GM23338 (cell line): ENCODE results near the gene CELSR1. TPM values are rescaled to one million over a fixed set of nuclear protein-coding genes. Genes with fewer than 3 reads are reported as not detected.

Source experiments
- ATAC-seq: fragments of 200-7000 bp; cut with Tn5 transposase; 3 replicates; pipeline ENCODE4 v1.9.1; 2020
- DNase-seq: peaks from one replicate; pipeline ENCODE4 v3.0.0-alpha.2; 2015; ENCODE audit warnings: low spot score
- H2AFZ ChIP-seq: fragments of 200-600 bp; sonication (generic); 2 replicates; pipeline ENCODE4 v1.8.0; 2016; ENCODE audit warnings: antibody characterized with exemption, mild to moderate bottlenecking, moderate library complexity
- H3F3A ChIP-seq: fragments of 200-600 bp; sonication (generic); replicated peaks from 2 replicates; pipeline ENCODE4 v1.8.0; 2017; ENCODE audit warnings: antibody characterized with exemption, mixed run types, low read depth
- H3K27ac ChIP-seq: fragments of 200-600 bp; sonication (generic); 2 replicates; pipeline ENCODE4 v1.6.1; 2016; ENCODE audit warnings: low read depth
- H3K27me3 ChIP-seq: fragments of 200-600 bp; sonication (generic); 2 replicates; pipeline ENCODE4 v1.8.0; 2016; ENCODE audit warnings: mild to moderate bottlenecking, mixed run types, moderate library complexity; ENCODE audit not compliant: insufficient read depth
- H3K36me3 ChIP-seq: fragments of 200-600 bp; sonication (generic); 2 replicates; pipeline ENCODE4 v1.8.0; 2016; ENCODE audit warnings: mild to moderate bottlenecking; ENCODE audit not compliant: insufficient read depth
- H3K4me1 ChIP-seq: fragments of 200-600 bp; sonication (generic); 2 replicates; pipeline ENCODE4 v1.8.0; 2016; ENCODE audit warnings: mild to moderate bottlenecking, moderate library complexity; ENCODE audit not compliant: insufficient read depth
- H3K4me2 ChIP-seq: fragments of 200-600 bp; sonication (generic); 2 replicates; pipeline ENCODE4 v1.7.1; 2017; ENCODE audit warnings: mixed run types
- H3K4me3 ChIP-seq: fragments of 200-600 bp; sonication (generic); 2 replicates; pipeline ENCODE4 v1.6.1; 2016; ENCODE audit warnings: mixed run types
- H3K79me2 ChIP-seq: fragments of 200-600 bp; sonication (generic); replicated peaks from 2 replicates; pipeline ENCODE4 v1.8.0; 2017; ENCODE audit warnings: mild to moderate bottlenecking; ENCODE audit not compliant: insufficient read depth
- H3K9me2 ChIP-seq: fragments of 200-600 bp; sonication (generic); 2 replicates; pipeline ENCODE4 v1.8.0; 2017; ENCODE audit not compliant: insufficient read depth
- H4K20me1 ChIP-seq: fragments of 200-600 bp; sonication (generic); replicated peaks from 2 replicates; pipeline ENCODE4 v1.8.0; 2017; ENCODE audit warnings: mild to moderate bottlenecking; ENCODE audit not compliant: insufficient read depth
- H3K27ac Mint-ChIP-seq: 2 replicates; pipeline ENCODE4 v1.8.0; 2020; ENCODE audit warnings: inconsistent platforms, mild to moderate bottlenecking, moderate library complexity, mixed read lengths
- H3K27me3 Mint-ChIP-seq: 3 replicates; pipeline ENCODE4 v1.8.0; 2022; ENCODE audit warnings: low read depth, mild to moderate bottlenecking, moderate library complexity, mixed read lengths, inconsistent platforms; ENCODE audit not compliant: insufficient read depth, poor library complexity
- H3K36me3 Mint-ChIP-seq: 3 replicates; pipeline ENCODE4 v1.8.0; 2021; ENCODE audit warnings: low read depth, mild to moderate bottlenecking, inconsistent platforms, moderate library complexity, mixed read lengths
- H3K4me1 Mint-ChIP-seq: 3 replicates; pipeline ENCODE4 v1.8.0; 2020; ENCODE audit warnings: mild to moderate bottlenecking, inconsistent platforms, mixed read lengths
- H3K4me3 Mint-ChIP-seq: 3 replicates; pipeline ENCODE4 v1.8.0; 2021; ENCODE audit warnings: moderate library complexity, mild to moderate bottlenecking, inconsistent platforms, mixed read lengths
- H3K9me3 Mint-ChIP-seq: 3 replicates; pipeline ENCODE4 v1.8.0; 2020; ENCODE audit warnings: moderate library complexity, mild to moderate bottlenecking, inconsistent platforms, mixed read lengths
- CREB1 ChIP-seq: fragments of 250-450 bp; sonication (Bioruptor Pico); IDR thresholded peaks from 2 replicates; pipeline ENCODE4 v1.5.0; 2020; ENCODE audit warnings: low read depth, mild to moderate bottlenecking, moderate library complexity
- EZH2 ChIP-seq: fragments of 200-600 bp; sonication (generic); IDR thresholded peaks from one replicate; pipeline ENCODE4 v1.8.0; 2017; ENCODE audit warnings: antibody characterized with exemption, mild to moderate bottlenecking, low read depth; ENCODE audit not compliant: unreplicated experiment
- EZH2phosphoT487 ChIP-seq: fragments of 200-600 bp; sonication (generic); IDR thresholded peaks from one replicate; pipeline ENCODE4 v1.8.1; 2018; ENCODE audit warnings: antibody characterized with exemption; ENCODE audit not compliant: unreplicated experiment
- JUNB ChIP-seq: IDR thresholded peaks from one replicate; pipeline ENCODE4 v1.6.1; 2016; ENCODE audit warnings: antibody characterized with exemption; ENCODE audit not compliant: unreplicated experiment
- NANOG ChIP-seq: IDR thresholded peaks from 2 replicates; pipeline ENCODE4 v1.6.1; 2016; ENCODE audit warnings: antibody characterized with exemption, borderline replicate concordance
- POLR2AphosphoS5 ChIP-seq: IDR thresholded peaks from 2 replicates; pipeline ENCODE4 v1.6.1; 2016; ENCODE audit warnings: antibody characterized with exemption, low read depth
- STAT1 ChIP-seq: IDR thresholded peaks from one replicate; pipeline ENCODE4 v1.6.1; 2016; ENCODE audit warnings: antibody characterized with exemption; ENCODE audit not compliant: unreplicated experiment
- ZNF114 ChIP-seq: fragments of 250-450 bp; sonication (Bioruptor Pico); IDR thresholded peaks from 2 replicates; pipeline ENCODE4 v1.5.0; 2020; ENCODE audit warnings: mild to moderate bottlenecking, moderate library complexity
- ZNF331 ChIP-seq: fragments of 250-450 bp; sonication (Bioruptor Pico); IDR thresholded peaks from 2 replicates; pipeline ENCODE4 v1.5.0; 2020; ENCODE audit warnings: low read depth, mild to moderate bottlenecking, moderate library complexity
- polyA plus RNA-seq: library from polyadenylated mRNA; unstranded; fragments of >200 nt; fragmentation: Nextera tagmentation; extraction: Ambion mirVana; gene quantifications from 2 replicates; pipeline ENCODE4 v1.2.1, GENCODE V29; 2016
- total RNA-seq: library from RNA; depleted of rRNA; stranded (reverse); fragments of >200 nt; shearing (Covaris generic); gene quantifications from 2 replicates; pipeline ENCODE4 v1.2.3, GENCODE V29; 2014
- TF ChIP-seq, protein P1 (sequence below), 2 experiments: fragments of 200-600 bp in 1 of 2; sonication (generic) in 1 of 2; conservative IDR thresholded peaks; 2 replicates each; pipeline versions ENCODE4 v1.5.1 to v1.6.1; 2016 to 2017; ENCODE audit warnings: antibody characterized with exemption in 2 of 2, low read depth in 2 of 2, mild to moderate bottlenecking in 2 of 2, moderate library complexity in 1 of 2
- TF ChIP-seq, protein P2 (sequence below): fragments of 250-450 bp; sonication (Bioruptor Pico); IDR thresholded peaks from 2 replicates; pipeline ENCODE4 v1.5.0; 2020; ENCODE audit warnings: mild to moderate bottlenecking, moderate library complexity

CELSR1 gene
- total and polyA plus RNA-seq, 2 experiments from 2014 or later, result 4.8 to 20.4 TPM

- Histone ChIP-seq H3K4me3 (no peak overlapping the region), H4K20me1 (no peaks in the 10 kb centered on the region), H3K79me2 (no peaks in the 10 kb centered on the region), H3K4me2 (no peak overlapping the region), H3K27ac (no peak overlapping the region), H3F3A (no peaks in the 10 kb centered on the region), H3K9me2 (no peaks in the 10 kb centered on the region), H3K4me1 (no peaks in the 10 kb centered on the region), H2AFZ (no peak overlapping the region), H3K36me3 (no peaks in the 10 kb centered on the region), H3K27me3 (no peaks in the 10 kb centered on the region)
- peak; percentile 86 for ATAC-seq
- TF ChIP-seq, protein P1, sequence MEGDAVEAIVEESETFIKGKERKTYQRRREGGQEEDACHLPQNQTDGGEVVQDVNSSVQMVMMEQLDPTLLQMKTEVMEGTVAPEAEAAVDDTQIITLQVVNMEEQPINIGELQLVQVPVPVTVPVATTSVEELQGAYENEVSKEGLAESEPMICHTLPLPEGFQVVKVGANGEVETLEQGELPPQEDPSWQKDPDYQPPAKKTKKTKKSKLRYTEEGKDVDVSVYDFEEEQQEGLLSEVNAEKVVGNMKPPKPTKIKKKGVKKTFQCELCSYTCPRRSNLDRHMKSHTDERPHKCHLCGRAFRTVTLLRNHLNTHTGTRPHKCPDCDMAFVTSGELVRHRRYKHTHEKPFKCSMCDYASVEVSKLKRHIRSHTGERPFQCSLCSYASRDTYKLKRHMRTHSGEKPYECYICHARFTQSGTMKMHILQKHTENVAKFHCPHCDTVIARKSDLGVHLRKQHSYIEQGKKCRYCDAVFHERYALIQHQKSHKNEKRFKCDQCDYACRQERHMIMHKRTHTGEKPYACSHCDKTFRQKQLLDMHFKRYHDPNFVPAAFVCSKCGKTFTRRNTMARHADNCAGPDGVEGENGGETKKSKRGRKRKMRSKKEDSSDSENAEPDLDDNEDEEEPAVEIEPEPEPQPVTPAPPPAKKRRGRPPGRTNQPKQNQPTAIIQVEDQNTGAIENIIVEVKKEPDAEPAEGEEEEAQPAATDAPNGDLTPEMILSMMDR (conservative IDR thresholded peaks at IDR 0.05; ENCODE audit: low read depth in 2 of 2), result peak; percentile 30 to 49
- no peak for TF ChIP-seq JUNB
- Mint-ChIP-seq H3K9me3 (no peaks in the 10 kb centered on the region), H3K4me1 (peaks cover 4% of the 10 kb centered on the region; the same call in 1 of the 3 replicates), H3K27ac (no peak overlapping the region), H3K27me3 (peaks cover 16% of the 10 kb centered on the region), H3K4me3 (no peak overlapping the region), H3K36me3 (peaks cover 8% of the 10 kb centered on the region; the same call in 2 of the 3 replicates)
- peak; percentile 55 for DNase-seq
Measured at GRCh38 chr22:46386312-46386711, 151.1 kb downstream of the CELSR1 start.

GRCh38 chr22:46382524-46382923, 154.9 kb downstream of the CELSR1 start:
- H3K4me3 Mint-ChIP-seq, result no peak overlapping the region
- peaks cover 26% of the 10 kb centered on the region for H3K4me1 Mint-ChIP-seq
- Histone ChIP-seq H3K79me2 (no peaks in the 10 kb centered on the region), H4K20me1 (no peaks in the 10 kb centered on the region), H3K27ac (no peak overlapping the region), H3K4me2 (no peak overlapping the region), H3K27me3 (no peaks in the 10 kb centered on the region), H3K36me3 (no peaks in the 10 kb centered on the region), H3K4me3 (no peak overlapping the region), H3K9me2 (no peaks in the 10 kb centered on the region), H2AFZ (no peak overlapping the region), H3K4me1 (peaks cover 18% of the 10 kb centered on the region), H3F3A (0 out of 2 replicates have a peak, but pooled peaks cover 5% of the 10 kb centered on the region)
- peaks cover 14% of the 10 kb centered on the region for H3K27me3 Mint-ChIP-seq
- no peak overlapping the region for H3K27ac Mint-ChIP-seq
- ATAC-seq, result no peak
- peaks cover 8% of the 10 kb centered on the region; the same call in 2 of the 3 replicates for H3K36me3 Mint-ChIP-seq
- no peaks in the 10 kb centered on the region for H3K9me3 Mint-ChIP-seq
- no peak for TF ChIP-seq EZH2phosphoT487
- no peak for TF ChIP-seq CREB1 (CRISPR knock-in tag)
- TF ChIP-seq NANOG, result no peak
- no peak for TF ChIP-seq POLR2AphosphoS5
- TF ChIP-seq ZNF331 (CRISPR knock-in tag), result no peak
- TF ChIP-seq, protein P2, sequence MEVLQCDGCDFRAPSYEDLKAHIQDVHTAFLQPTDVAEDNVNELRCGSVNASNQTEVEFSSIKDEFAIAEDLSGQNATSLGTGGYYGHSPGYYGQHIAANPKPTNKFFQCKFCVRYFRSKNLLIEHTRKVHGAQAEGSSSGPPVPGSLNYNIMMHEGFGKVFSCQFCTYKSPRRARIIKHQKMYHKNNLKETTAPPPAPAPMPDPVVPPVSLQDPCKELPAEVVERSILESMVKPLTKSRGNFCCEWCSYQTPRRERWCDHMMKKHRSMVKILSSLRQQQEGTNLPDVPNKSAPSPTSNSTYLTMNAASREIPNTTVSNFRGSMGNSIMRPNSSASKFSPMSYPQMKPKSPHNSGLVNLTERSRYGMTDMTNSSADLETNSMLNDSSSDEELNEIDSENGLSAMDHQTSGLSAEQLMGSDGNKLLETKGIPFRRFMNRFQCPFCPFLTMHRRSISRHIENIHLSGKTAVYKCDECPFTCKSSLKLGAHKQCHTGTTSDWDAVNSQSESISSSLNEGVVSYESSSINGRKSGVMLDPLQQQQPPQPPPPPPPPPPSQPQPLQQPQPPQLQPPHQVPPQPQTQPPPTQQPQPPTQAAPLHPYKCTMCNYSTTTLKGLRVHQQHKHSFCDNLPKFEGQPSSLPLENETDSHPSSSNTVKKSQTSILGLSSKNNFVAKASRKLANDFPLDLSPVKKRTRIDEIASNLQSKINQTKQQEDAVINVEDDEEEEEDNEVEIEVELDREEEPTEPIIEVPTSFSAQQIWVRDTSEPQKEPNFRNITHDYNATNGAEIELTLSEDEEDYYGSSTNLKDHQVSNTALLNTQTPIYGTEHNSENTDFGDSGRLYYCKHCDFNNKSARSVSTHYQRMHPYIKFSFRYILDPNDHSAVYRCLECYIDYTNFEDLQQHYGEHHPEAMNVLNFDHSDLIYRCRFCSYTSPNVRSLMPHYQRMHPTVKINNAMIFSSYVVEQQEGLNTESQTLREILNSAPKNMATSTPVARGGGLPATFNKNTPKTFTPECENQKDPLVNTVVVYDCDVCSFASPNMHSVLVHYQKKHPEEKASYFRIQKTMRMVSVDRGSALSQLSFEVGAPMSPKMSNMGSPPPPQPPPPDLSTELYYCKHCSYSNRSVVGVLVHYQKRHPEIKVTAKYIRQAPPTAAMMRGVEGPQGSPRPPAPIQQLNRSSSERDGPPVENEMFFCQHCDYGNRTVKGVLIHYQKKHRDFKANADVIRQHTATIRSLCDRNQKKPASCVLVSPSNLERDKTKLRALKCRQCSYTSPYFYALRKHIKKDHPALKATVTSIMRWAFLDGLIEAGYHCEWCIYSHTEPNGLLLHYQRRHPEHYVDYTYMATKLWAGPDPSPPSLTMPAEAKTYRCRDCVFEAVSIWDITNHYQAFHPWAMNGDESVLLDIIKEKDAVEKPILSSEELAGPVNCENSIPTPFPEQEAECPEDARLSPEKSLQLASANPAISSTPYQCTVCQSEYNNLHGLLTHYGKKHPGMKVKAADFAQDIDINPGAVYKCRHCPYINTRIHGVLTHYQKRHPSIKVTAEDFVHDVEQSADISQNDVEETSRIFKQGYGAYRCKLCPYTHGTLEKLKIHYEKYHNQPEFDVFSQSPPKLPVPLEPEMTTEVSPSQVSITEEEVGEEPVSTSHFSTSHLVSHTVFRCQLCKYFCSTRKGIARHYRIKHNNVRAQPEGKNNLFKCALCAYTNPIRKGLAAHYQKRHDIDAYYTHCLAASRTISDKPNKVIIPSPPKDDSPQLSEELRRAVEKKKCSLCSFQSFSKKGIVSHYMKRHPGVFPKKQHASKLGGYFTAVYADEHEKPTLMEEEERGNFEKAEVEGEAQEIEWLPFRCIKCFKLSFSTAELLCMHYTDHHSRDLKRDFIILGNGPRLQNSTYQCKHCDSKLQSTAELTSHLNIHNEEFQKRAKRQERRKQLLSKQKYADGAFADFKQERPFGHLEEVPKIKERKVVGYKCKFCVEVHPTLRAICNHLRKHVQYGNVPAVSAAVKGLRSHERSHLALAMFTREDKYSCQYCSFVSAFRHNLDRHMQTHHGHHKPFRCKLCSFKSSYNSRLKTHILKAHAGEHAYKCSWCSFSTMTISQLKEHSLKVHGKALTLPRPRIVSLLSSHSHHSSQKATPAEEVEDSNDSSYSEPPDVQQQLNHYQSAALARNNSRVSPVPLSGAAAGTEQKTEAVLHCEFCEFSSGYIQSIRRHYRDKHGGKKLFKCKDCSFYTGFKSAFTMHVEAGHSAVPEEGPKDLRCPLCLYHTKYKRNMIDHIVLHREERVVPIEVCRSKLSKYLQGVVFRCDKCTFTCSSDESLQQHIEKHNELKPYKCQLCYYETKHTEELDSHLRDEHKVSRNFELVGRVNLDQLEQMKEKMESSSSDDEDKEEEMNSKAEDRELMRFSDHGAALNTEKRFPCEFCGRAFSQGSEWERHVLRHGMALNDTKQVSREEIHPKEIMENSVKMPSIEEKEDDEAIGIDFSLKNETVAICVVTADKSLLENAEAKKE (CRISPR knock-in tag), result no peak
- TF ChIP-seq EZH2, result no peak
- no peak for TF ChIP-seq ZNF114 (CRISPR knock-in tag)
- TF ChIP-seq STAT1, result no peak
- no peak for DNase-seq
